Epithelial cell of prostate (primary cell): ENCODE results near the gene CACNA2D2.

Source experiments
- DNase-seq: peaks from one replicate; pipeline ENCODE4 v3.0.0-alpha.2; 2011; ENCODE audit warnings: low read depth, low spot score
- H3K27ac ChIP-seq: fragments of 450-650 bp; 2 replicates; pipeline ENCODE4 v1.5.1; 2017; ENCODE audit warnings: mild to moderate bottlenecking

The CACNA2D2 gene

GRCh38 chr3:50472958-50473357, 30.5 kb downstream of the CACNA2D2 start:
- H3K27ac ChIP-seq, result no peak overlapping the region
- no peak for DNase-seq

- no peak for DNase-seq
- no peak overlapping the region for H3K27ac ChIP-seq
Measured at GRCh38 chr3:50470658-50471057, 32.8 kb downstream of the CACNA2D2 start.

- H3K27ac ChIP-seq, result no peak overlapping the region
- DNase-seq, result no peak
Measured at GRCh38 chr3:50467919-50468318, 35.5 kb downstream of the CACNA2D2 start.

- DNase-seq, result no peak
- no peak overlapping the region for H3K27ac ChIP-seq
Measured at GRCh38 chr3:50466177-50466576, 37.3 kb downstream of the CACNA2D2 start.

DNA sequence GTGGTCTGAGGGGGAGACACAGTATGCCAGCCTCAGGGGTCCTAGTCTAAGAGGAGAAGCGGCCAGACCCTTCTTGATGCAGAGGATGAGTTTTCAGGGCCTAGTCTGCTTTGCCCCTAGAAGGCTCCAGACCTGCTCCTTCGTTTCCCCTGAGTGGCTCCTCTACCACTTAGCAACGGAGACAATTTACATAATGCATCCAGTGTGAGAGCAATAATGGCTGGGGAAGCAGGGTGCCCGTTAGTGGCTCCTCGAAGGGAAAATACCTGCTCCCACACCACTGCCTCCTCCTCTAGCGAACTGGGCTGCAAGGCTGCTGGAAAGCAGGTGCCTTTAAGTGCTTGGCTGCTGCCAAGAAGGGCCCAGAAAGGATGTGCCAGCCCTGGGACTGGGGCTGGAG, 38.9 kb downstream of the CACNA2D2 start:
- no peak for DNase-seq
- H3K27ac ChIP-seq, result no peak overlapping the region

GRCh38 chr3:50459785-50460184, 43.6 kb downstream of the CACNA2D2 start:
- DNase-seq, result no peak
- H3K27ac ChIP-seq, result no peak overlapping the region

DNA sequence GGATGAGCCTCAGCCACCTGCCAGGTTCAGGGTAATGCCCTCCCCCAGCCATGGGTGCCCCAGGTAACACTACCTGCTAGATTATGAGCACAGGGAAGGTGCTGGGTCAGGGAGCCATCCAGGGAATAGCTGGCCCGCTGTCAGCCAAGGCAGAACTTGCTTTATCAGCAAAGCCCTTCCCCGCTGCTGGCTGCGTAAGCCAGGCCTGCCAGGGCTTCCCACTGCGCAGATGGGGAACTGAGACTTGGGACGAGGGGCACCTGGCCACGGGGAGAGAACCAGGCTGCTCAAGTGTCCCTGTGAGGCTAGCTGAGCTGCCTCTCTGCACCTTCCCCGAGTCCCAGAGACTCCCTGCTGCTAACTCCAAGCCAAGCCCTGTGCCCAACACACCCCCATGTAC, 45.4 kb downstream of the CACNA2D2 start:
- no peak for DNase-seq
- H3K27ac ChIP-seq, result no peak overlapping the region

- no peak for DNase-seq
- no peak overlapping the region for H3K27ac ChIP-seq
Measured at GRCh38 chr3:50455161-50456018, 48.0 kb downstream of the CACNA2D2 start.

- no peak for DNase-seq
- no peak overlapping the region for H3K27ac ChIP-seq
Measured at GRCh38 chr3:50454481-50455070, 48.9 kb downstream of the CACNA2D2 start.

DNA sequence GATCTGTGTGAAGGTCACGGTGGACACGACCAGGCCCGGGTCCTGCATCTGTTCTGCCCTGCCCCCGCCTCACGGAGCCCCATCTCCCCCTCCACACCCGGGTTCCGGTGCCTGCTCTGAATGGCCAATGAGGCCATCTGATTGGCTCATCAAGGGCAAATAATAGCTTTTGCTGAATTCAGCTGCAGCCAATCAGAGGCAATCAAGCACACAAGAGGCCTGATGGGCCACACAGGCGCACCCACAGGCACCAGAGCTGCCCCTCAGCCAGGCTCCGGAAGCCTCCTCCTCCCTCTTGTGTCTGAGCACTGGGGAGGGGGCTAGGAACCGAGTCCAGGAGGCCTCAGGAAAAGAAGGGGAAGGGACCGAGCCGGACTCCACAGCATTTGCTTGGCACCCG, 49.5 kb downstream of the CACNA2D2 start:
- H3K27ac ChIP-seq, result no peak overlapping the region
- DNase-seq, result no peak

DNA sequence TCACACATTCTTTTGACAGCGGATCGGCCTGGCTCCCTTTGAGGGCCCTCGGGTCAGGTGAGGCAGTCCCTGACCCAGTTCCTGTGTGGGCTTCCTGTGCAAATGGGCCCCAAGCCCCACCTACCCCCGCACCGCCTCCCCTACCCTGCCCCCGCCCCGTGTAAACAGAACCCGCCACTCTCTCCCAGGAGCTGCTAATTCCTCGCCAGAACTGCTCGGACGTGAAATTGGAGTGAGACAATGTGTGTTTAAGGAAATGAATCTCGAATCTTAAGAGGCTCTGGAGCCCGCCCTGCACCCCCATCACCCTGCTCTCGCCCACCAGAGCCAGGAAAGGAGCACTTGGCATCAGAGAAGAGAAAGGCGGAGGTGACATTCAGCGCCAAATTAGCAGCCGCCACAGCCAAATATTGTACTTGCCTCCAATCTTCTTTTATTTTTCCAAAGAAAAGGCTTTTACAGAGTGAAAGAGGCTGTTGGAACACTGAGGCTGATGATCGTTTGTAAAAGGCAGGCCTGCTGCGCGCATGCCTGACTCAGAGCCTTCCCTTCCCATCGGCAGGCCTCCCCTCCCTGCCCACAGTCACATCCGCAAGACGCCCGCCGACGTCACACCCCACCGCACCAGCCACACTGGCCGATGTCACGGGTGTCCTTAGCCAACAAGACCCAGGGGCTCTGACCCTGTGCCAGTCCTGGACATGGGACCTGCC, 53.1 kb downstream of the CACNA2D2 start:
- no peak overlapping the region for H3K27ac ChIP-seq

DNA sequence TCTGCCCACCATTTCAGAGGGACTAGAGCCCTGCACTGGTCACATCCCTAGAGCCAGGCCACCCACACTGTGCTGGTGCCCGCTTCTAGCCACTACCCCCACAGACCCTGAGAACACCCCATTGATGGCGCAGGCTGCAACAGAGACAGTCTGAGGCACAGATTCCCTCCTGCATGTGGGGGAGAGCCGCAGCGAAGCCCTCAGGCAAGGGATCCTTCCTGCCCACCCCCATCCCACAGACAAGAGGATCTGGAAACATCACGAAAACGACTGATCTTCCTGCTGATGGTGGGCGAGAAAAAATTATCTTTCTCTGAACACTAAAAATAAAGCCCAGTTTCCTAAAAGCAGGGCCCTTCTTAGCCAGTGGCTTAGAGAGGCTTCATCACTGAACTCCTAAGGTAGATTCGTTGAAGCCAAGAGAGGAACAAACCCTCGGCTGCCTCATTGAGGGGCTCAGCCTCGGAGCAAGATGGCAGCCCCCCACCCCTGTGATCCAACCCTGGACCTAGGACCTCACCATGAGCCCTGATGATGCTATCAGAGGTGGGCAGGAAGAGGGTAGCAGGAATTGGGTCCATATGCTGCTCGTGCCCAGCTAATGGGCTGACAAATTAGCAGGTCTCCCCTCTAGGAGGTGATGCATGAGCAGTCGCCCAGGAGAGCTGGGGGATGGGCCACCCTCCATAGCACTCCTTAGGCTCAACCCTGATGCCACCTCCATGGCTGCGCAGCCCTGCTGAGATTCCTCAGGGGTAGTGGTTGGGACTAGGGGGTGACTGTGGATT, 54.5 kb downstream of the CACNA2D2 start:
- no peak overlapping the region for H3K27ac ChIP-seq
- no peak for DNase-seq

More for the DNA sequence above, 53.1 kb downstream of the CACNA2D2 start:
- peak; percentile 10 for DNase-seq

GRCh38 chr3:50447290-50447840, 56.1 kb downstream of the CACNA2D2 start:
- no peak for DNase-seq
- no peak overlapping the region for H3K27ac ChIP-seq

DNA sequence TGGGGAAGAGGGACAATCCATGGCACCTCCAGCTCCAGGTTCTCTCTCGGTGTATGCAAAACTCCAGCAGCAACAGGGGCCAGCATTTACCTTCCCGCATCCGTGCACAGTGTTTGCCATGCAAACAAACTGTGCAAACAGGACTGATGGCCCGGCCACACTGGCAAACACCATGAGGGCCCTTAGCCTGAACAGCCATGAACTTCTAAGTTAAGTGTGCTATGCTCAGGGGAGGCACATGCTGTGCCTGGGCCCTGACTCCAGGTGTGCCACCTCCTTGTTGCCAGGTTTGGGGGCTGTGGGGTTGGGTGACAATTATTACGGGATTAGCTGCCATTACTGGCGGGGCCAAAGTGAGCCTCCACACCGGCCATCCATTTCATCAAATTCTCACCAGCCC, 57.5 kb downstream of the CACNA2D2 start:
- no peak for DNase-seq
- no peak overlapping the region for H3K27ac ChIP-seq

DNA sequence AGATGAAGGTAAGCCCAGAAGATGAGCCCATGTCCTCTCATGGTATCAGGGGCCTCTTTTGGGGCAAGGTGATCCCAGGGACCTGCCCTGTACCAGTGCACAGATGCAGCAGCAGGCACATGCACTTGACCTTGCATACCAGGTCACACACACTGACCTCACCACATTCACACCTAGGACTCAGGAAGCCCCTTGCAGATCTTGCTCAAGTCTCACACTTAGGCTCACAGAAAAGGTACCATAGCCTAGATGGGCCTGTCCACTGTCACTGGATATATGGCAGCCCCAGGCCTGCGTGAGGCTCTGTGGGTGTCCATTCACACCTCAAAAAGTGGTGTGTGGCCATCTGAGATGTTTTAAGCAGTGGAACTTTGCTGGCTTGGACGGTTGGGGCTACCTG, 58.7 kb downstream of the CACNA2D2 start:
- no peak overlapping the region for H3K27ac ChIP-seq
- no peak for DNase-seq

GRCh38 chr3:50444213-50444612, 59.2 kb downstream of the CACNA2D2 start:
- no peak for DNase-seq
- H3K27ac ChIP-seq, result no peak overlapping the region

- no peak for DNase-seq
- H3K27ac ChIP-seq, result no peak overlapping the region
Measured at GRCh38 chr3:50442945-50443579, 60.4 kb downstream of the CACNA2D2 start.

DNA sequence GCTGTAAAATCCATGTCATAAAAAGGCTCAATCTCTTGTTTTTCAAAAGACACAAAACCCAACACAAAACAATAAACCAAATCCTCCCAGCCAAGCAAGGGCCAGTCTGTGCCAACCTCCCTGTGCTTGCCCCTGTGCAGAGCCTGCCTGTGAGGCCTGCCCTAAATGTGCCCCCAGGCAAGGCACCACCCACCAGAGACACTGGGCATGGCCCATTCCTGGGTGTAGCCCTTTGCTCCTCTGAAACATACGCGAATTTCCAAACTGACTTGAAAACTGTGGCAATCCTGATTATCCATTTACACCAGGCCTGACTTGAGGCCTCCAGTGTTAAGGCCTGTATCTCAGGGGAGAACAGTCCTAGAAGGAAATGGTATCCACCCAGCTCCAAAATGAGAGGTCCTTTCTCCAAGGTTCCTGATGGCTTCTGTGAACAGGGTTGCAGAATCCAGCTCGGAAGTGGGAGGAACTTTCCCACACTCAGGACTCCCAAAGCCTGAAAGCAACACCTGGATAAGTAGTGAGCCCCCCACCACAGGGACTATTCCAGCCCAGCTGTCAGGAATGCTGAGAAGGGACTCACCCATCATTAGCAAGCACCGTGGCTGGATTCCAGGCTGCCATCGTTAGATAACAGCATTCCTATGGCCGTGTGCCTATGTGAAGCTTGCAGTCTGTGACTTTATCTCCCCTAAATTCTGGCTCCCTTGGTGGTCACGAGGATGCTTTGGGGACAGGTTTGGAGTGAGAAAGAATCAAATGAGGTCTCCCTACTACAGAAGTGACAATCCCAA, 61.8 kb downstream of the CACNA2D2 start:
- DNase-seq, result no peak
- H3K27ac ChIP-seq, result no peak overlapping the region

- H3K27ac ChIP-seq, result no peak overlapping the region
- no peak for DNase-seq
Measured at GRCh38 chr3:50436114-50436674, 67.2 kb downstream of the CACNA2D2 start.
